HK-2 (cell line): ENCODE data around the gene HBP1.
"Not testable (repeated sequence)": the region's sequence is repeated elsewhere in the genome, so short reads cannot be mapped to it uniquely, and the experiment has no call there.

Experiments
- DNase-seq: peaks from one replicate; pipeline ENCODE4 v3.0.0-alpha.2; 2018; ENCODE audit not compliant: unreplicated experiment

HBP1 gene

DNA sequence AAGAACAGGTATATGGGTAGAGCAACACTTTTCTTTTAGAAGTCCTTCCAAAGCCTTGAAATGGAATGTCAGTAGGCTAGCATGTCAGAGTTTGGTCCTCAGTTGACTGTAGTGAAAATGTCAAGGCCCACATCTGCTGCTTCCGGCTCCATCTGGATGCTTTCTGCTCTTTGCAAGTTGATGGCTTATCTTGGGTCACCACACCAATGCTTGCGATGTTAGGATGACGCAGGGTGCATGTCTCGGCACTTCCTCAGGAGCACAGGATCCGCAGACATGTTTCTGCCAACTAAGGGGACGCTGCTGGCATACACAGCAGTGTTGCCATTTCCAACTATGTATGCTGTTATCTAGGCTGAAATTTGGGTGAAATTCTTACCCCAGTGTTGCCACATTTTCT is 14.0 kb upstream of the HBP1 start:
- DNase-seq, result no peak

DNA sequence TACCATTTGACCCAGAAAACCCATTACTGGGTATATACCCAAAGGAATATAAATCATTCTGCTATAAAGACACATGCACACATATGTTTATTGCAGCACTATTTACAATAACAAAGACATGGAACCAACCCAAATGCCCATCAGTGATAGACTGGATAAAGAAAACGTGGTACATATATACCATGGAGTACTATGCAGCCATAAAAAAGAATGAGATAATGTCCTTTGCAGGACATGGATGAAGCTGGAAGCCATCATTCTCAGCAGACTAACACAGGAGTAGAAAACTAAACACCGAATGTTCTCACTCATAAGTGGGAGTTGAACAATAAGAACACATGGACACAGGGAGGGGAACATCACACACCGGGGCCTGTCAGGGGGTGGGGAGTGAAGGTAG is 13.1 kb upstream of the HBP1 start:
- DNase-seq, result not testable (repeated sequence)

DNA sequence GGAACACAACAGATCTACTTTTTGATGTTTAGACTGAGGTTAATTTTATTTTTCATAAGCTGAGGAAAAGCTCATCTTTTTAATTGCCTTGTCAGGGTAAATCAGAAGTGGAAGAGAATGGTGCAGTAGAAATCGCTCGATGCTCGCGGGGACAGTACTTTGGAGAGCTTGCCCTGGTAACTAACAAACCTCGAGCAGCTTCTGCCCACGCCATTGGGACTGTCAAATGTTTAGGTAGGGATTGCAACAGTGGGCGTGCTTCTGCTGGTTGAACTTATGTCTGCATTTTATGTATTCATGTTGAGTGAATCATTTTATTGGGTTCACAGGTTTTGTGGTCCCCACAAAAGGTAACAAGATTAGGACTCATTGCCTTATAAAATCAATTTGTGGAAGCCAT is 11.7 kb upstream of the HBP1 start:
- DNase-seq, result no peak

DNA sequence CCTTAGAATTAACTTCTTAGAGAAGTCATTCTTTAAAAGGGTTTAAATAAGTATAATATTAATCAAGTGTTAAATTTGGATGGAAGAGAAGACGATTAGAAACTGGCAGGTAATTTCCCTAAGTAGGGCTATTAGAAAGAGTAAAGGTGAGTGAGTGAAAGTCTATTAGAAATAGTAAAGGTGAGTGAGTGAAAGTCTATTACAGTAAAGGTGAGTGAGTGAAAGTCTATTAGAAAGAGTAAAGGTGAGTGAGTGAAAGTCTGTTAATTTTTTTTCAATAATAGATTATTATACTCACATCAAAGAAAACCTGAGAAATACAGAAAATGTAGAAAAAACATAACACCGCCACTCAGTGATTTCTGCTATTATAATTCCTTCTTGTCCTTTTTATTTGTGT is 10.8 kb upstream of the HBP1 start:
- DNase-seq, result no peak

DNA sequence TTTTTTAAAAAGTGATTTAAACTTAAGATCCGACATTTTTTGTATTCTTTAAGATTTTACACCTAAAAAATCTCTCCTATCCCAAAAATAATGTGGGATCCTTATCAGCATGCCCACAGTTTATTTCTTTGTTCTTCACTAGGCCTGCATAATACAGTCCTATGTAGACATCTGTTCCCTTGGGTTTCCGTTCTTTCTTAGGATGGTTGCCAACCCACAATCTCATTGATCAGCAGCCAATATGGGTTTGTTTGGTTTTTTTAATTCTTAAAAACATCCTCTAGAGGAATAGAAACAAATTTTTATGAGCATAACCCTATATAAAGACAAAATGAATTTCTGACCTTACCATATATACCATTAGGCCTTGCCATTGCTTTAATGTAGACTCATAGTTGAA is 8.4 kb upstream of the HBP1 start:
- no peak for DNase-seq

DNA sequence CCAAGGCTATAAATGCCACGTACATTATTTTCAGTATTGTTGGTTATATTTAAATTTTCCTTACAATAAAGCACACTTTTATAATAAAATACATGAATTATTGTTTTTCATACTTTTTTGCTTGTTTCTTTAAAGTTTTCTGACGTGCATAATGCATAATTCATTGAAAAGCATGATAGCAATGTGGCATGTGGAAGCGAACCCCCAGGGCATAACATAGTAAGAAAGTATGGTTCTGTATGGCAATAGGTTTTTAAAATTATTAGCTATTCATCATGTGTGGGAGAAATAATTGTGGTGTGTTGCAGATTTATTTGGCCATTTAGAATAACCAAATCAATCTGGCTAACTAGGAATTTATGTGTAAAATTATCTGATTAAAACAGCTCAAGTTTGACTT is 7.4 kb upstream of the HBP1 start:
- DNase-seq, result no peak

DNA sequence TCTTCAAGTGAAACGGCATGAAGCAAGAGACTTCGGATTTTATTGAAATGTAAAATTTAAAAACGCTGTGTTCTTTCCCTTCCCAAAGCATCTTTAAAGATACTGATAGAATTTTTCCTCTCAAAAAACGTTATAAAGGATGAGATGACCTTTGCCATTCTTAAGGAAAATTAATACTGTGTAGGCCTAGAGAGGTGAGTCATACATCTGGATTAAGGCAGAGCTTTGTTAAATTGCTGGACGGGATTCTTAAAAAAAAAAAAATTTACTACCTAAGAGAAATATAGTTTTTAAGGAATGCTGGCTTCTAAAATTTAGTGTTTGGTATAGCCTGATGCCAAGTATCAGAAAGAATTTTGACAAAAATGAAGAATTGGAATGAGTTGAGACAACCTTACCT is 6.3 kb upstream of the HBP1 start:
- no peak for DNase-seq

DNA sequence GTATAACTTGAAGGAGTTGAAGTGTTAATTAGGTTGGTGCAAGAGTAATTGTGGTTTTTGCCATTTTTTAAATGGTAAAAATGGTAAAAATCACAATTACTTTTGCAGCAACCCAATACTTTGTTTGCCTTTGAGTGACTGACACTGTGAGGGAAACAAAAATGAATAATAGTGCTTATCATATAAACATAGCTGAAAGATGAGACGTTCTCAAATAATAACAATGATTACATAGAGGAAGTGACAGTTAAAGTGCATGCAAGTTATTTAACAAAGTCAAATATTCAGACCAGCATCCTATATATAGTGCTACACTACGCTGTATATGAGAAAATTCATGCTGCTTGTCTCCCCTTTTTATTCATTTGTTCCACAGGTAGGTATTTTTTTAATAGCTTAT is 4.7 kb upstream of the HBP1 start:
- no peak for DNase-seq

DNA sequence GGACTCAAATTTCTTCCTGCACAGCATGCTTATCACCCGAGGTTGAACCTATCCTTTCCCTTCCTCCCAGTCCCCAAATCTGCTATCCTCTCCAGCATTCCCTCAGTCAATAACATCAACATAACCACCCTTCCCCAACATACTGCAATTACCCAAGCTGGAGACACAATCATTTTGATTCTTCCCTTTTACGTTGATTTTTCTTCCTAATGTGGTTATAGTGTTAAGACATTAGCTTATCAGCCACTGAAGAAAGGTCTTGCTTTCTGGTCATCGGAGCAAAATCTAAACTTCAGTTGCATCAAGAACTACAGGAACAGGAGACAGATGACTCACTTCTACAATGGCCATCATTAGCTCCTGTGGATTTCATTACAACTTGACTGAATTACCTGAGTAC is 3.5 kb upstream of the HBP1 start:
- DNase-seq, result no peak

DNA sequence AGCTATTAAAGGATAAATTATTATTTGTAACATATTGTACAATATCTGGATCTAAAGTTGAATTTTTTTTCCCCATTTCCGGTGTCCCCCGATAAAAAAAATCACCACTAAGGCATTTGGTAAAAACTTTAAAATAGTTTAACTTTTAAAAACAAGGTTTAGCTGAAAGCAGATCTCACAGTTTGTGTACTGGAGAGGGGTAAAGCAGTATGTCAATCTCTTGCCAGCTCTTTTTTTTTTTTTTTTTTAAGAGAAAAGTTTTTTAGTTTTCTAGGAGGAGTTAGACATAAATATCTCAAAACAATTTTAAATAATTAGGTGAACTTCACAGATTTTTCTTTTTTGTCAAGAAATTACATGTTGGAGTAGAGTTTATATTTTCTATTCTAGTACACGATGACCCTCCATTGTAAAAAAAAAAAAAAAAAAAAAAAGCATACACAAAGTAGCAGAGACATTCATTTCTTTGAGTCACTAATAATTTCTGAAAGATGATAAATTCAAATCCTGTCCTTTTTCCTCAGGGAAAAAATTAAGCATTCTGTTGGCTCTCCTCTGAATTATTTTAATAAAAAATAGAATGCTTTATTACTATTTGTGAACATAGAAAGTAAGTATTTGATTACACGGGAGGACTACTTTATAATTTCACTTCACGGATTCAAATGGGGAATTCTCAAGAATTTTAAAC is 1.9 kb upstream of the HBP1 start:
- DNase-seq, result no peak

DNA sequence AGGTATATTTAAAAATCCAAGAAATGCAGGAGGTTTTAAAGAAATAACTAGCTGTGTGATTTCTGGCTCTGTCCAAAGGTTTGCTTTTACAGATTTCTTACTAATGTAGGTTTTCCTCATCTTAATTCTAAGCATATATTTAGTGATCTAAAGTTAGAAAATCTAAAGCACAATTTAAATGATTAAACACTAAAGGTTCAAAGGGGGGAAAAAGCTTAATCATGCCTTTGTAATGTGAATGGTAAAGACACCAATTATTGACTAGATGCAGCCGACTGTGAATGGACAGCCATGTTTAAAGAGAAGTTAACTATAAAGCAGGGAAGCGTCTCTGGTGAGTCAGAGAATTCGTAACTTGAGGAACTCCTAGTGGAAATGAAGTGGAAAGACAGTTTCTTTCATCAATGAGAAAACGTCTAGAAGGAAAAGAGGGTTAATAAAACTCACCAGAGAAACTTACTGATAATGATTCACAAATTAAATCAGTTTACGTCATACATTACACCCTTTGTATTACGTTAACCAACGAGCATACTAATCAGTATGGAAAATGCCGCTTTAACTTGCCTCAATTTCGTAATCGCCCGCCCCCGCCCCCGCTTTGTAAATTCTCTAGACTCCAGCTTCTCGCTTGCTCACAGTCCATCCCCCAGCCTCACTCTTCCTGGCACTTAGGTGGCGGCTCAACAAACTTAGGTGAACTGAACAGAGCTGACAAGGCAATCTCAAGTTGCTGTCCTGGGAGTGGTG is 1.1 kb upstream of the HBP1 start:
- DNase-seq, result no peak

DNA sequence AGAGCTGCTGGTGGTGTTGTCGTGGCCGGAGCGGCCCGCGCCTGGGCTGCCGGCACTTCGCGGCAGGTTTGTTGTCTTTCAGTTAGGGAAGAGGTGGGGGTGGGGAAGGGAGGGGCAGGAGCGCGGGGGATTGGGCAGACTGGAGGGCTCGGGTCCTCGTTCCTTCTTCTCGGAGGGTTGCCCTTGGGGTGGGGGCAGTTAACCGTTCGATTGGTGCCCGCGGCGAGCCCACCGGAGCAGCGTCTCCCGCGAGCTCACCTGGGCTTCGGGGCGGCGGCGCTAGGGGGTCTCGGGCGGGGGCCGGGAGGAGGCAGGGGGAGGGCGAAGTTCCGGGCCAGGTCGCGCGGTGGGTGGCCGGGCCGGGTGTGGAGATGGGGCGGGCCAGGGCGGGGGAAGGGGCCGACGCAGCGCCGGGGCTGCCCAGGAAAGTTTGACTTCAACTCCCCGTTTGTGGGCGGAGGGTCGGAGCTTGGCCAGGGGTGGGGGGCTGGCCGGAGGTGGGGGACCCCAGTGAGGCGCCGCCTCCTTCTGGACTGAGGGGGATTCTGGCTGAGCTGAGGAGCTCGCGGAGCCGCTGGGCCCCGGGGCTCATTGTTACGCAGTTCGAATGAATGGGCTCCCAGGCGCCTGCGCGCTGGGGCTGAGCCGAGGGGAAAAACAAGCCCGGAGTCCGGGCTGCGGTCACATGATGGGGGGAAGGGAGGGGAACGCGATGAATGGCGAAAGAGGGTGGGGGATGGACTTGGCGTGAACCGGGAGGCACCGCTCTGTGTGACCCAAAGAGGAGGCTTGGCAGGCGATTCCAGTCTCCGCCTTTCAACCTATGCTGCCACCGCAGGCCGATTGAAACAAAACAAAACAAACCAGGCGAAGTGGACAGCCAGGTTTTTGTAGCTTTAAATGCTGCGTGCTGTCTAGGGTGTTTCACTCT is 582 bp downstream of the HBP1 start:
- peak; percentile 92 for DNase-seq

DNA sequence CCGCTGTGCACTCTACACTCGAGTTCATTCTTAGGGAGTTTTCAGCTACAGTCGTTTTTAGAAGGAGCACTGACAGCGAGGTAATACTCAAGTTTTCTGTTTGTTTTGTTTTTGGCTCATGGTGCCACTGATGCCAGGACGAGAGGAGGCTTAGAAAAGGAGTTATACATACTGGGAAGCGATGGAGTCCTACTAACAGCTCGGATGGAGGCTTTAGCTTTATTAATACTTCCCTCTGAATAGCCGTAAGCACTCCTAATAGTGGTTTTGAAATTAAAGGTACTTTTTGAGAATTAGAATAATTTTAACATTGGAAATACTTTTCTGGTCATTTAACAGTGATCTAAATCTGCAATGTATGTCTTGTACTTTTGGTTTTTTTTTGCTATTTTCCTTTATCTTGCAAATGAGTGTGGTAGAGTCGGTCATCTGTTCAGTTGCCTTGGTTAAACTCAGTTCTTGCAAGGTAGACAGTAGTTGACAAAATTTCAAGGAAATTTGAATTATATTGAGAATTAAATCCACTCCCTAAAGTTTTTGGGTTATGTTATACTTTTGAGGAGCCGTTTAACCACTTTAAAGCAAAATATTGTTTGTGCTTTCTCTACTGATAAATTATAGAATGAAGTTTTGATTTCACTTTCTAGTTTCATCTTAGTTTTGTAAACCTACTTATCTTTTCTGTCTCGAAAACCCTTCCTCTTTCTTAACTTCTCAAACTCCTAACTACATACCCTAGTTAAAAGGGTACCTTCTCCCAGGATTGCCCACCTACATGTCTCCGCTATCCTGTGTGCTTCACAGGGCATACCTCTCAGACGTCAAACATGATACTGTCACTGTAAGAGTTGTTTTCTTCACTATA is 1.5 kb downstream of the HBP1 start:
- no peak for DNase-seq

DNA sequence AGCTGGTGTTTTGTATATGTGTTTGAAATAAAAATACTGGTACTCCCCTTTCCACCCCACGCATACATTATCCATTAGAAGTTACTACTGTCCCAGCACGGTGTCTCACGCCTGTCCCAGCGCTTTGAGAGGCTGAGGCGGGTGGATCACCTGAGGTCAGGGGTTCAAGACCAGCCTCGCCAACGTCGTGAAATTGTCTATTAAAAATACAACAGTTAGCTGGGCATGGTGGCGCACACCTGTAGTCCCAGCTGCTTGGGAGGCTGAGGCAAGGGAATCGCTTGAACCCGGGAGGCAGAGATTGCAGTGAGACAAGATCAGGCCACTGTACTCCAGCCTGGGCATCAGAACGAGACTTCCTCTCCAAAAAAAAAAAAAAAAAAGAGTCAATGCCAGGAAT is 2.7 kb downstream of the HBP1 start:
- DNase-seq, result no peak

DNA sequence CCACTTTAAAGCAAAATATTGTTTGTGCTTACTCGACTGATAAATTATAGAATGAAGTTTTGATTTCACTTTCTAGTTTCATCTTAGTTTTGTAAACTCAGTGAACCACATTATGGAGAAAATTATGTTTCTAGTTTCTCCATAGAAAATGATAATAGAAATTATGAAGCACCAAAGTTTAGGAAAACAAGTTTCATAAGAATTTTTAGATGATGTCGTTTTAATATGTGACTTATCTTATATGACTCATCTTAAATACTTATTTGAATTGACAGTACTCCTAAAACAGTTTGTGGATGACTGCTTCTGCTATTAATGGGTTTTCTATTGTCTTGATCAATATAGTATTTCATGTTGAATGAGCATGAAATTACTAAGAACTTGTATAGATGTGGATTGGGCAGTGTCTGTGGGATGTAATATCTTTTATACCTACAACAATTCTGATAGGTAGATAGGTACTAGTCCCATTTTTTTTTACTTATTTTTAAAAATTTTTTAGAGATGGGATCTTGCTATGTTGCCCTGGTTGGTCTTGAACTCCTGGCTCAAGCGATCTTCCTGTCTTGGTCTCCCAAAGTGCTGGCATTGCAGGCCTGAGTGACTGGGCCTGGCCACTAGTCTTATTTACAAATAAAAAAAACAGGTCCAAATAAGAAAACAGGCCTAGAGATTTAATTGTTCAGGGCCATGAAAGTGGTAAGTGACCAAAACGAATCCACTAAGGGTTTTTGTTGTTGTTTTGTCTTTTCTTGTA is 3.7 kb downstream of the HBP1 start:
- no peak for DNase-seq

DNA sequence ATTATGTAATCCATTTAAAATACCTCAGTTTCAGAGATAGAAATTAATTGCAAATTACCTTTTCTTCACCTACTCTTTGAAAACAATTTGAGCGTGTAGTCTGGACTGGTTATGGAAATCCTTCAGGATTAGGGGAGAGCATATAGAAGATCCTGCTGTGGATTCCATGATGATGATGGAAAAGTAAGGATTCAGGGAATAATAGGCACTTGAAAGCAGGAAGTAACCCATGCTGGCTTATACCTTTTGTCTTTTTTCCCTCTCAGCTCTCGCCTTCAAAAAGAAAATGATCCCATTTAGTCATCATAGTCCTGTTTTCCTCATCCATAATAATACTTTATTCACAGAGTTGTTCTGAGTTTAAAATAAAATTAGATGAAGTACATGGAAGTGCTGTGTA is 4.4 kb downstream of the HBP1 start:
- DNase-seq, result no peak

DNA sequence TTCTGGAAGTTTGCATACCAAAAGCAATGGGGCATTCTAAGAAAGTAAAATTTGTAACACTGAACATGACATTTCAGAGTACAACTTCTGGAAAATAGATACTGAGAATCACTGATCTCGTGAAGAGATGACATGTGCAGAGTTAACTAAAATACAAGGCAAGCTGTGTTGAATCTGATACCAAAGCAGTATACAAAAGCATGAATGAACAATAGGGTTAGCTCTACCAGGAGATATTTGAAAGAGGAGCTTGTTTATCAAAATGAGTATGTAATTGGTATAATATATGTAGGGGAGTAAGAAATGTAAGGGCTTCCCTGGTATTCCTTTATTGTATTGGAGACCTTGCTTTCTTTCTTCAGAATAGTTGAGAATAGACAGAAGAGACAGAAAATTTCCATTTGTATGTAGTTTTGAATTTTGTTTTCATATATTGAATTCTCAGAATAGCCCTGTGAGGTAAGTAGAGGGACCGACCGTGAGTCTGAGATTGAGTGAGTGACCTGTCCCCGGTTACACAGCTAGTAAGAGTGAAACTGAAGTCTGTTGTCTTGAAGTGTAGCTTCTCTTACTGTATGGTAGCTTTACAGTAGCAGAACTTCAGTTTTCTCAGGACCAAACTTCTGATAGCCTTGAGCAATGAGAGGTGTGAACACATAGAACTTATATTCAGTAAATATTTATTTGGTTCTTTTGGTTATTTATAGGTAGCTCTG is 5.0 kb downstream of the HBP1 start:
- DNase-seq, result no peak

DNA sequence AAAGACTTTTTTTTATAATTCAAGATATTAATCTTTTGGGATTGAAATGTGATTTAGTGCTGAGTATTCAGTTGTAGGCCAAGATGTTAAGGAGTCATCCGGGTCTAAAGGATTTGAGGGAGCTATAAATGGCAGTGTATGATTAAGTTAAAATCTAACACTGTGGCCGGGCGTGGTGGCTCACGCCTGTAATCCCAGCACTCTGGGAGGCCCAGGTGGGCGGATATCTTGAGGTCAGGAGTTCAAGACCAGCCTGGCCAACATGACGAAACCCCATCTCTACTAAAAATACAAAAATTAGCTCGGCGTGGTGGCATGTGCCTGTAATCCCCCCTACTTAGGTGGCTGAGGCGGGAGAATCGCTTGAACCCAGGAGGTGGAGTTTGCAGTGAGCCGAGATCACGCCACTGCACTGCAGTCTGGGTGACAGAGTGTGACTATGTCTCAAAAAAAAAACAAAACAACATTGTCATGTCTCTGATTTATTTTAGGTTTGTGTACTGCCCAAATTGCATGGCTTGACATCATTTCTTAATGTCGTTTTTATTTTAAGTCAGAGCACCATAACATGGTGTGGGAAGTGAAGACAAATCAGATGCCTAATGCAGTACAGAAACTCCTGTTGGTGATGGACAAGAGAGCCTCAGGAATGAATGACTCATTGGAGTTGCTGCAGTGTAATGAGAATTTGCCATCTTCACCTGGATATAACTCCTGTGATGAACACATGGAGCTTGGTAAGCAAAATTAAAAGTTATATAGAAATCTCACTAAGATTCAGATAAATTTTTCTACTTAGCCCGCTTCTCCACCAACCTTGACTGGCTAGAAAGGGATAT is 10.7 kb downstream of the HBP1 start:
- DNase-seq, result no peak

DNA sequence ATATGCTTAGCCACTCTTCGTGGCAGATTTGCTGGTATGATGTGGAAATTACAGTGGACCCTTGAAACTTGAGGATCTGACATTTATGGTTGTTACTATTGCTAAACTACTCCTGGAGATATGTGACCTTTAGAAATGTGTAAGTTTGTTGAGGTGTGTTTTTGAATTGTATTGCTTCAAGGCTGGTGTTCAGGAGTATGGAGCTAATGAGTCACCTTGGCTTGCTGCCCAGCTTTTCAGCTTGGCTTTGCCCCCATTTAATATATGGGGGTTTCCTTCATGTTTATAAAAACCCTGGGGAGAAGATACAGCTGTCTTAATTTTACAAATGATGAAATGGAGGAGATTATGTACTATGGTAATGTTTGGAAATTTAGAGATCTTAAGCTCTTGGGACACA is 11.6 kb downstream of the HBP1 start:
- DNase-seq, result peak; percentile 18
